ENCODE data around the gene MRTFB. TPM values are rescaled to one million over a fixed set of nuclear protein-coding genes. Genes with fewer than 3 reads are reported as not detected.
A peak's percentile ranks its signal among the peaks of the same experiment; 100 is the strongest.

MRTFB gene
- total RNA-seq, 2 experiments from 2014 or later = 18.0 to 19.4 TPM

GRCh38 chr16:14296663-14297062, 225.5 kb downstream of the MRTFB start:
- intact Hi-C loops (cut with DNase I, micrococcal nuclease) = no loop called here
- Histone ChIP-seq H3K9me3 (ENCODE audit: control insufficient read depth in 1 of 2, insufficient read depth in 1 of 2, low read length in 2 of 2) (no peaks in the 10 kb centered on the region), H3K27me3 (ENCODE audit: control insufficient read depth in 1 of 2, insufficient read depth in 2 of 2, low read length in 2 of 2) (peaks cover 0 to 4% of the 10 kb centered on the region in 2 experiments), H3K4me1 (ENCODE audit: insufficient read depth, low read length) (peaks cover 6% of the 10 kb centered on the region), H3K27ac (ENCODE audit: low read depth in 1 of 2, low read length in 2 of 2) (no peak overlapping the region), H3K36me3 (ENCODE audit: insufficient read depth, low read length) (no peaks in the 10 kb centered on the region), H3K4me3 (ENCODE audit: low read length) (no peak overlapping the region)
- Mint-ChIP-seq H3K4me3 (no peak overlapping the region), H3K36me3 (ENCODE audit: low read depth) (no peaks in the 10 kb centered on the region), H3K27ac (no peak overlapping the region), H3K9me3 (no peaks in the 10 kb centered on the region), H3K4me1 (ENCODE audit: low read depth) (peaks cover 9% of the 10 kb centered on the region), H3K27me3 (peaks cover 9% of the 10 kb centered on the region)
- ATAC-seq (ENCODE audit: poor library complexity) (no peak), DNase-seq (no peak)
- ChIA-PET CTCF (no interaction called here), POLR2A (no interaction called here)
- no peak for TF ChIP-seq CTCF (IDR thresholded peaks at IDR 0.05)

- DNase-seq = no peak
- no peak overlapping the region for H3K27ac Mint-ChIP-seq
- intact Hi-C loops (cut with DNase I, micrococcal nuclease) = no loop called here
- POLR2A ChIA-PET = no interaction called here
- no peaks in the 10 kb centered on the region for H3K36me3 Mint-ChIP-seq (ENCODE audit: low read depth)
- Histone ChIP-seq H3K27me3 (ENCODE audit: control insufficient read depth in 1 of 2, insufficient read depth in 2 of 2, low read length in 2 of 2) (peaks cover 6 to 10% of the 10 kb centered on the region in 2 experiments), H3K36me3 (ENCODE audit: insufficient read depth, low read length) (no peaks in the 10 kb centered on the region), H3K9me3 (ENCODE audit: control insufficient read depth in 1 of 2, insufficient read depth in 1 of 2, low read length in 2 of 2) (no peaks in the 10 kb centered on the region), H3K27ac (ENCODE audit: low read depth in 1 of 2, low read length in 2 of 2) (no peak overlapping the region), H3K4me1 (ENCODE audit: insufficient read depth, low read length) (peaks cover 17% of the 10 kb centered on the region), H3K4me3 (ENCODE audit: low read length) (no peak overlapping the region)
- peaks cover 9% of the 10 kb centered on the region for H3K4me1 Mint-ChIP-seq (ENCODE audit: low read depth)
- H3K27me3 Mint-ChIP-seq = peaks cover 9% of the 10 kb centered on the region
- no peak overlapping the region for H3K4me3 Mint-ChIP-seq
- H3K9me3 Mint-ChIP-seq = no peaks in the 10 kb centered on the region
- CTCF ChIA-PET = no interaction called here
- TF ChIP-seq CTCF (IDR thresholded peaks at IDR 0.05) = no peak
- no peak for ATAC-seq (ENCODE audit: poor library complexity)
These were observed 227.4 kb downstream of the MRTFB start for GRCh38 chr16:14298374-14299122.

- intact Hi-C loops (cut with DNase I, micrococcal nuclease) = loop anchor here (1.0 to 10.0 kb wide), 3 partner anchors 16 to 294 kb away; no protein-coding TSS in a partner anchor
- H3K36me3 ChIP-seq (ENCODE audit: insufficient read depth, low read length) = no peaks in the 10 kb centered on the region
- H3K9me3 Mint-ChIP-seq = no peaks in the 10 kb centered on the region
- no peaks in the 10 kb centered on the region for H3K9me3 ChIP-seq (ENCODE audit: control insufficient read depth in 1 of 2, insufficient read depth in 1 of 2, low read length in 2 of 2)
- peak; percentile 51 for TF ChIP-seq CTCF (IDR thresholded peaks at IDR 0.05)
- DNase-seq (peak in 6 of 14 experiments; percentile 15 to 63 (median 50)), ATAC-seq (ENCODE audit: poor library complexity) (peak; percentile 59)
- ChIA-PET CTCF (interaction anchor here (0.7 kb wide), 1 partner anchor 329 kb away, joined by 3 read pairs; no protein-coding TSS in a partner anchor), POLR2A (interaction anchor here (1.0 to 1.5 kb wide), 2 partner anchors 15 to 54 kb away, joined by 3 to 15 read pairs; no protein-coding TSS in a partner anchor)
- no peaks in the 10 kb centered on the region for H3K36me3 Mint-ChIP-seq (ENCODE audit: low read depth)
- peak overlapping the region; percentile 61 for H3K27ac Mint-ChIP-seq
- H3K27me3 ChIP-seq (ENCODE audit: control insufficient read depth in 1 of 2, insufficient read depth in 2 of 2, low read length in 2 of 2) = peaks cover 13 to 14% of the 10 kb centered on the region in 2 experiments
- peaks cover 20% of the 10 kb centered on the region for H3K4me1 ChIP-seq (ENCODE audit: insufficient read depth, low read length)
- H3K27ac ChIP-seq (ENCODE audit: low read depth in 1 of 2, low read length in 2 of 2) = no peak overlapping the region
- peaks cover 16% of the 10 kb centered on the region for H3K4me1 Mint-ChIP-seq (ENCODE audit: low read depth)
- peak overlapping the region; percentile 87 for H3K4me3 Mint-ChIP-seq
- peaks cover 9% of the 10 kb centered on the region for H3K27me3 Mint-ChIP-seq
- H3K4me3 ChIP-seq (ENCODE audit: low read length) = no peak overlapping the region
These were observed 229.6 kb downstream of the MRTFB start for GRCh38 chr16:14300705-14301168.
